ENCODE measurements around the gene OR2D2.

- TF ChIP-seq, protein P1, sequence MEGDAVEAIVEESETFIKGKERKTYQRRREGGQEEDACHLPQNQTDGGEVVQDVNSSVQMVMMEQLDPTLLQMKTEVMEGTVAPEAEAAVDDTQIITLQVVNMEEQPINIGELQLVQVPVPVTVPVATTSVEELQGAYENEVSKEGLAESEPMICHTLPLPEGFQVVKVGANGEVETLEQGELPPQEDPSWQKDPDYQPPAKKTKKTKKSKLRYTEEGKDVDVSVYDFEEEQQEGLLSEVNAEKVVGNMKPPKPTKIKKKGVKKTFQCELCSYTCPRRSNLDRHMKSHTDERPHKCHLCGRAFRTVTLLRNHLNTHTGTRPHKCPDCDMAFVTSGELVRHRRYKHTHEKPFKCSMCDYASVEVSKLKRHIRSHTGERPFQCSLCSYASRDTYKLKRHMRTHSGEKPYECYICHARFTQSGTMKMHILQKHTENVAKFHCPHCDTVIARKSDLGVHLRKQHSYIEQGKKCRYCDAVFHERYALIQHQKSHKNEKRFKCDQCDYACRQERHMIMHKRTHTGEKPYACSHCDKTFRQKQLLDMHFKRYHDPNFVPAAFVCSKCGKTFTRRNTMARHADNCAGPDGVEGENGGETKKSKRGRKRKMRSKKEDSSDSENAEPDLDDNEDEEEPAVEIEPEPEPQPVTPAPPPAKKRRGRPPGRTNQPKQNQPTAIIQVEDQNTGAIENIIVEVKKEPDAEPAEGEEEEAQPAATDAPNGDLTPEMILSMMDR (IDR thresholded peaks at IDR 0.05 in 4 of 5, conservative IDR thresholded peaks at IDR 0.05 in 1 of 5) = no peak
- TF ChIP-seq POLR2A (IDR thresholded peaks at IDR 0.05) = no peak
Measured at GRCh38 chr11:6911378-6911777, 19.1 kb upstream of the OR2D2 start.
